BLaER1 treated with 17β-estradiol and CSF1 and Interleukin-3, amounts not matched to agents 10 nM and 100 nM (cell line): Measurements from ENCODE around the gene ERAP2.
A peak's percentile ranks its signal among the peaks of the same experiment; 100 is the strongest.

ENCODE experiments used
- H3K27ac ChIP-seq, 11 experiments: shearing (Covaris generic); formaldehyde crosslinking; 2 replicates each; pipeline ENCODE4 v1.8.1; 2022
- H3K27me3 ChIP-seq, 11 experiments: shearing (Covaris generic); formaldehyde crosslinking; 2 replicates each; pipeline ENCODE4 v1.8.1; 2022
- H3K36me3 ChIP-seq, 11 experiments: shearing (Covaris generic); formaldehyde crosslinking; 2 replicates each; pipeline ENCODE4 v1.8.1; 2022
- H3K4me1 ChIP-seq, 10 experiments: shearing (Covaris generic); formaldehyde crosslinking; 2 replicates each; pipeline ENCODE4 v1.8.1; 2022
- H3K4me2 ChIP-seq, 11 experiments: shearing (Covaris generic); formaldehyde crosslinking; 2 replicates each; pipeline ENCODE4 v1.8.1; 2022
- H3K4me3 ChIP-seq, 10 experiments: shearing (Covaris generic); formaldehyde crosslinking; 2 replicates each; pipeline ENCODE4 v1.8.1; 2022
- H3K9ac ChIP-seq, 11 experiments: shearing (Covaris generic); formaldehyde crosslinking; 2 replicates each; pipeline ENCODE4 v1.8.1; 2022
- H3K9me3 ChIP-seq, 11 experiments: shearing (Covaris generic); formaldehyde crosslinking; replicated peaks in 1 of 11; 2 replicates each; pipeline ENCODE4 v1.8.1; 2022
- H4K20me1 ChIP-seq, 11 experiments: shearing (Covaris generic); formaldehyde crosslinking; 2 replicates each; pipeline ENCODE4 v1.8.1; 2022
- Cebpa-rat ChIP-seq, 11 experiments: shearing (Covaris generic); IDR thresholded peaks; 2 replicates each; pipeline ENCODE4 v1.8.1; 2022

The ERAP2 gene

GRCh38 chr5:96843140-96843539, 33.2 kb upstream of the ERAP2 start:
- peak overlapping the region in 5 of 11 experiments; percentile 38 to 73 (median 64); a peak in 4 of 22 replicates for H3K4me2 ChIP-seq
- H3K4me1 ChIP-seq = peaks cover 14 to 34% (median 24%) of the 10 kb centered on the region in 10 experiments; a peak in 19 of 20 replicates
- no peaks in the 10 kb centered on the region for H3K36me3 ChIP-seq
- no peak overlapping the region for H3K27ac ChIP-seq
- H3K4me3 ChIP-seq = no peak overlapping the region
- no peak overlapping the region for H3K9ac ChIP-seq
- no peaks in the 10 kb centered on the region for H3K27me3 ChIP-seq
- H4K20me1 ChIP-seq = no peaks in the 10 kb centered on the region
- no peak for TF ChIP-seq Cebpa-rat (IDR thresholded peaks at IDR 0.05)
- H3K9me3 ChIP-seq = peaks cover 0 to 10% (median 7%) of the 10 kb centered on the region in 11 experiments; a peak in 9 of 22 replicates

GRCh38 chr5:96844481-96844990, 31.8 kb upstream of the ERAP2 start:
- Histone ChIP-seq H3K4me1 (peaks cover 13 to 34% (median 21%) of the 10 kb centered on the region in 10 experiments; a peak in 19 of 20 replicates), H3K9me3 (peaks cover 1 to 12% (median 9%) of the 10 kb centered on the region in 11 experiments; a peak in 14 of 22 replicates), H3K27me3 (no peaks in the 10 kb centered on the region), H3K36me3 (no peaks in the 10 kb centered on the region), H3K4me2 (peak overlapping the region; percentile 37 to 73 (median 62)), H4K20me1 (no peaks in the 10 kb centered on the region), H3K27ac (peak overlapping the region in 6 of 11 experiments; percentile 0 to 24 (median 15); a peak in 3 of 22 replicates), H3K4me3 (no peak overlapping the region; a peak in 1 of 20 replicates), H3K9ac (0 out of 22 replicates have a peak overlapping the region, but pooled peaks of 1 of the 11 experiments have one; percentile 30)
- no peak for TF ChIP-seq Cebpa-rat (IDR thresholded peaks at IDR 0.05)

- H3K36me3 ChIP-seq = no peaks in the 10 kb centered on the region
Measured at GRCh38 chr5:96851312-96852062, 24.8 kb upstream of the ERAP2 start.

GRCh38 chr5:96852759-96853158, 23.5 kb upstream of the ERAP2 start:
- Histone ChIP-seq H4K20me1 (no peaks in the 10 kb centered on the region), H3K9me3 (peaks cover 0 to 11% (median 8%) of the 10 kb centered on the region in 11 experiments; a peak in 12 of 22 replicates), H3K36me3 (no peaks in the 10 kb centered on the region), H3K4me3 (no peak overlapping the region), H3K4me2 (no peak overlapping the region), H3K4me1 (no peaks in the 10 kb centered on the region), H3K9ac (no peak overlapping the region), H3K27me3 (no peaks in the 10 kb centered on the region), H3K27ac (no peak overlapping the region)
- TF ChIP-seq Cebpa-rat (IDR thresholded peaks at IDR 0.05) = no peak

More at GRCh38 chr5:96851312-96852062, 24.8 kb upstream of the ERAP2 start:
- H3K27ac ChIP-seq = no peak overlapping the region
- peaks cover 0 to 11% (median 8%) of the 10 kb centered on the region in 11 experiments; a peak in 12 of 22 replicates for H3K9me3 ChIP-seq
- H3K4me3 ChIP-seq = no peak overlapping the region
- no peaks in the 10 kb centered on the region for H4K20me1 ChIP-seq
- no peak for TF ChIP-seq Cebpa-rat (IDR thresholded peaks at IDR 0.05)
- no peaks in the 10 kb centered on the region for H3K4me1 ChIP-seq
- H3K9ac ChIP-seq = no peak overlapping the region
- H3K27me3 ChIP-seq = no peaks in the 10 kb centered on the region
- no peak overlapping the region for H3K4me2 ChIP-seq

- H3K27ac ChIP-seq = no peak overlapping the region
- no peaks in the 10 kb centered on the region for H4K20me1 ChIP-seq
- H3K36me3 ChIP-seq = no peaks in the 10 kb centered on the region
- H3K9me3 ChIP-seq = peaks cover 0 to 10% (median 8%) of the 10 kb centered on the region in 11 experiments; a peak in 12 of 22 replicates
- H3K9ac ChIP-seq = no peak overlapping the region
- no peaks in the 10 kb centered on the region for H3K27me3 ChIP-seq
- no peak overlapping the region for H3K4me2 ChIP-seq
- no peak overlapping the region for H3K4me3 ChIP-seq
- no peaks in the 10 kb centered on the region for H3K4me1 ChIP-seq
- no peak for TF ChIP-seq Cebpa-rat (IDR thresholded peaks at IDR 0.05)
Measured at GRCh38 chr5:96854067-96854466, 22.2 kb upstream of the ERAP2 start.

GRCh38 chr5:96855031-96855872, 21.0 kb upstream of the ERAP2 start:
- Histone ChIP-seq H3K9me3 (no peaks in the 10 kb centered on the region), H3K4me3 (no peak overlapping the region), H3K36me3 (no peaks in the 10 kb centered on the region), H3K4me1 (no peaks in the 10 kb centered on the region), H3K27ac (no peak overlapping the region), H4K20me1 (no peaks in the 10 kb centered on the region), H3K27me3 (no peaks in the 10 kb centered on the region), H3K4me2 (no peak overlapping the region), H3K9ac (no peak overlapping the region)
- TF ChIP-seq Cebpa-rat (IDR thresholded peaks at IDR 0.05) = no peak

- Histone ChIP-seq H3K9ac (no peak overlapping the region), H3K4me1 (peaks cover 0 to 8% (median 0%) of the 10 kb centered on the region in 10 experiments; a peak in 6 of 20 replicates), H3K4me2 (no peak overlapping the region), H3K4me3 (no peak overlapping the region), H3K27ac (no peak overlapping the region), H4K20me1 (no peaks in the 10 kb centered on the region), H3K9me3 (no peaks in the 10 kb centered on the region), H3K27me3 (no peaks in the 10 kb centered on the region), H3K36me3 (no peaks in the 10 kb centered on the region)
- no peak for TF ChIP-seq Cebpa-rat (IDR thresholded peaks at IDR 0.05)
Measured at GRCh38 chr5:96856371-96856770, 19.9 kb upstream of the ERAP2 start.

- H3K4me3 ChIP-seq = no peak overlapping the region
- no peak overlapping the region for H3K9ac ChIP-seq
Measured at GRCh38 chr5:96857454-96857853, 18.8 kb upstream of the ERAP2 start.

GRCh38 chr5:96857924-96858323, 18.4 kb upstream of the ERAP2 start:
- no peak overlapping the region for H3K27ac ChIP-seq

More at GRCh38 chr5:96857454-96857853, 18.8 kb upstream of the ERAP2 start:
- no peak overlapping the region for H3K27ac ChIP-seq
- no peaks in the 10 kb centered on the region for H3K9me3 ChIP-seq
- H4K20me1 ChIP-seq = no peaks in the 10 kb centered on the region
- H3K4me1 ChIP-seq = peaks cover 0 to 9% (median 0%) of the 10 kb centered on the region in 10 experiments; a peak in 6 of 20 replicates
- H3K36me3 ChIP-seq = no peaks in the 10 kb centered on the region
- TF ChIP-seq Cebpa-rat (IDR thresholded peaks at IDR 0.05) = no peak
- no peaks in the 10 kb centered on the region for H3K27me3 ChIP-seq
- H3K4me2 ChIP-seq = no peak overlapping the region

More at GRCh38 chr5:96857924-96858323, 18.4 kb upstream of the ERAP2 start:
- Histone ChIP-seq H3K27me3 (no peaks in the 10 kb centered on the region), H3K4me1 (peaks cover 0 to 9% (median 0%) of the 10 kb centered on the region in 10 experiments; a peak in 6 of 20 replicates), H3K9ac (no peak overlapping the region), H3K4me3 (no peak overlapping the region), H3K36me3 (no peaks in the 10 kb centered on the region), H3K9me3 (no peaks in the 10 kb centered on the region), H4K20me1 (no peaks in the 10 kb centered on the region), H3K4me2 (no peak overlapping the region)
- no peak for TF ChIP-seq Cebpa-rat (IDR thresholded peaks at IDR 0.05)
